Hepatocyte (in vitro differentiated cells): ENCODE data around the gene TCTA.

Source experiments
- EZH2 ChIP-seq: fragments of 200-600 bp; sonication (generic); IDR thresholded peaks from 2 replicates; pipeline ENCODE4 v1.6.1; 2016; ENCODE audit warnings: antibody characterized with exemption, mild to moderate bottlenecking, borderline replicate concordance
- TF ChIP-seq, protein P1 (sequence below): fragments of 200-600 bp; sonication (generic); IDR thresholded peaks from 2 replicates; pipeline ENCODE4 v1.5.1; 2016; ENCODE audit warnings: antibody characterized with exemption, mild to moderate bottlenecking; ENCODE audit not compliant: poor library complexity

DNA sequence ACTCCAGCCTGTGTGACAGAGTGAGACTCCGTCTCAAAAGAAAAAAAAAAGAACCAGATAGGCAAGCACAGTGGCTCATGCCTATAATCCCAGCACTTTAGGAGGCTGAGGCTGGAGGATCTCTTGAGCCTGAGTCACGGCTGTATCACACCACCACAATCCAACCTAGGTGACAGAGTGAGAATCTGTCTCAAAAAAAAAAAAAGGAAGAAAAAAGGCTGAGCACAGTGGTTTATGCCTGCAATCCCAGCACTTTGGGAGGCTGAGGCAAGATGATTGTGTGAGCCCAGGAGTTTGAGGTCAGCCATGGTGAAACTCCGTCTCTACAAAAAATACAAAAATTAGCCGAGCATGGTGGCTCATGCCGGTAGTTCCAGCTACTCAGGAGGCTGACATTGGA is 22.5 kb downstream of the TCTA start:
- TF ChIP-seq EZH2: no peak
- TF ChIP-seq, protein P1, sequence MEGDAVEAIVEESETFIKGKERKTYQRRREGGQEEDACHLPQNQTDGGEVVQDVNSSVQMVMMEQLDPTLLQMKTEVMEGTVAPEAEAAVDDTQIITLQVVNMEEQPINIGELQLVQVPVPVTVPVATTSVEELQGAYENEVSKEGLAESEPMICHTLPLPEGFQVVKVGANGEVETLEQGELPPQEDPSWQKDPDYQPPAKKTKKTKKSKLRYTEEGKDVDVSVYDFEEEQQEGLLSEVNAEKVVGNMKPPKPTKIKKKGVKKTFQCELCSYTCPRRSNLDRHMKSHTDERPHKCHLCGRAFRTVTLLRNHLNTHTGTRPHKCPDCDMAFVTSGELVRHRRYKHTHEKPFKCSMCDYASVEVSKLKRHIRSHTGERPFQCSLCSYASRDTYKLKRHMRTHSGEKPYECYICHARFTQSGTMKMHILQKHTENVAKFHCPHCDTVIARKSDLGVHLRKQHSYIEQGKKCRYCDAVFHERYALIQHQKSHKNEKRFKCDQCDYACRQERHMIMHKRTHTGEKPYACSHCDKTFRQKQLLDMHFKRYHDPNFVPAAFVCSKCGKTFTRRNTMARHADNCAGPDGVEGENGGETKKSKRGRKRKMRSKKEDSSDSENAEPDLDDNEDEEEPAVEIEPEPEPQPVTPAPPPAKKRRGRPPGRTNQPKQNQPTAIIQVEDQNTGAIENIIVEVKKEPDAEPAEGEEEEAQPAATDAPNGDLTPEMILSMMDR: no peak
